IMR-90 (cell line): ENCODE results near the gene OR51B4. TPM values are rescaled to one million over a fixed set of nuclear protein-coding genes. Genes with fewer than 3 reads are reported as not detected.

Experiments
- ATAC-seq: fragments of 200-7000 bp; cut with Tn5 transposase; 2 replicates; pipeline ENCODE4 v1.9.1; 2020; ENCODE audit warnings: low read depth, mild to moderate bottlenecking, moderate library complexity
- BruUV-seq: library from RNA; stranded (reverse); fragments of 400-500 nt; replicated peaks from 2 replicates; lab custom pipeline; 2021; lab: Mats Ljungman, UMichigan
- CTCF ChIA-PET: fragments of 300-600 bp; formaldehyde crosslinking; extraction: SDS; loops from one replicate; lab custom pipeline; 2021; ENCODE audit warnings: antibody characterized with exemption; lab: Yijun Ruan, JAX
- POLR2A ChIA-PET: fragments of 300-600 bp; sonication (Branson Sonifier 250); formaldehyde crosslinking; loops from one replicate; lab custom pipeline; 2022; ENCODE audit warnings: antibody characterized with exemption; ENCODE audit not compliant: unreplicated experiment; lab: Charles Lee
- DNase-seq: peaks from one replicate; pipeline ENCODE4 v3.0.0; 2013
- H2AFZ ChIP-seq: replicated peaks from 2 replicates; pipeline ENCODE3; 2013; ENCODE audit warnings: low read length, mild to moderate bottlenecking; ENCODE audit not compliant: poor library complexity
- H2AK5ac ChIP-seq: 2 replicates; pipeline ENCODE4 v1.6.1; 2013; ENCODE audit warnings: low read depth, low read length, inconsistent platforms
- H2AK9ac ChIP-seq: replicated peaks from 2 replicates; pipeline ENCODE3; 2013; ENCODE audit warnings: mild to moderate bottlenecking, low read depth, low read length, moderate library complexity; ENCODE audit not compliant: poor library complexity
- H2BK120ac ChIP-seq: 2 replicates; pipeline ENCODE4 v1.6.1; 2013; ENCODE audit warnings: low read depth, low read length, inconsistent platforms
- H2BK15ac ChIP-seq: 3 replicates; pipeline ENCODE4 v1.6.1; 2013; ENCODE audit warnings: low read depth, low read length, inconsistent platforms
- H2BK20ac ChIP-seq: 2 replicates; pipeline ENCODE4 v1.6.1; 2013; ENCODE audit warnings: low read depth, mild to moderate bottlenecking, inconsistent platforms, low read length, moderate library complexity
- H2BK5ac ChIP-seq: 2 replicates; pipeline ENCODE4 v1.6.1; 2013; ENCODE audit warnings: mild to moderate bottlenecking, low read depth, low read length, inconsistent platforms; ENCODE audit not compliant: poor library complexity, severe bottlenecking
- H3K14ac ChIP-seq: replicated peaks from 2 replicates; pipeline ENCODE4 v1.6.1; 2013; ENCODE audit warnings: low read depth, low read length, inconsistent platforms
- H3K18ac ChIP-seq: 2 replicates; pipeline ENCODE4 v1.6.1; 2013; ENCODE audit warnings: low read depth, low read length, control low read depth
- H3K23ac ChIP-seq: 2 replicates; pipeline ENCODE4 v1.6.1; 2013; ENCODE audit warnings: low read depth, low read length, inconsistent platforms
- H3K27ac ChIP-seq: 2 replicates; pipeline ENCODE4 v1.5.1; 2013; ENCODE audit warnings: mild to moderate bottlenecking, control low read depth, low read length; ENCODE audit not compliant: insufficient read depth
- H3K27me3 ChIP-seq: 2 replicates; pipeline ENCODE4 v1.6.1; 2013; ENCODE audit warnings: low read length; ENCODE audit not compliant: control insufficient read depth, insufficient read depth
- H3K36me3 ChIP-seq: 2 replicates; pipeline ENCODE4 v1.6.1; 2013; ENCODE audit warnings: low read length, mixed read lengths; ENCODE audit not compliant: control insufficient read depth, insufficient read depth
- H3K4ac ChIP-seq: 2 replicates; pipeline ENCODE4 v1.6.1; 2013; ENCODE audit warnings: low read depth, low read length, inconsistent platforms
- H3K4me1 ChIP-seq: 2 replicates; pipeline ENCODE4 v1.6.1; 2013; ENCODE audit warnings: low read length, mixed read lengths; ENCODE audit not compliant: control insufficient read depth, insufficient read depth
- H3K4me2 ChIP-seq: 2 replicates; pipeline ENCODE4 v1.6.1; 2013; ENCODE audit warnings: low read depth, mild to moderate bottlenecking, control low read depth, low read length, moderate library complexity
- H3K4me3 ChIP-seq: 2 replicates; pipeline ENCODE4 v1.5.1; 2013; ENCODE audit warnings: low read depth, mild to moderate bottlenecking, control low read depth, low read length, moderate library complexity; ENCODE audit not compliant: insufficient read depth
- H3K56ac ChIP-seq: 2 replicates; pipeline ENCODE4 v1.6.1; 2013; ENCODE audit warnings: low read length, inconsistent platforms; ENCODE audit not compliant: insufficient read depth; ENCODE audit errors: extremely low read depth
- H3K79me1 ChIP-seq, 2 experiments: 2 replicates each; pipeline ENCODE4 v1.6.1; 2013; ENCODE audit warnings: low read length in 2 of 2, inconsistent platforms in 1 of 2, low read depth in 1 of 2
- H3K9ac ChIP-seq: 2 replicates; pipeline ENCODE4 v1.6.1; 2013; ENCODE audit warnings: low read depth, low read length, control low read depth
- H3K9me1 ChIP-seq: 2 replicates; pipeline ENCODE4 v1.6.1; 2013; ENCODE audit warnings: low read length, inconsistent platforms; ENCODE audit not compliant: insufficient read depth
- H3K9me3 ChIP-seq: 2 replicates; pipeline ENCODE4 v1.6.1; 2013; ENCODE audit warnings: low read length; ENCODE audit not compliant: control insufficient read depth, insufficient read depth
- H4K20me1 ChIP-seq: 2 replicates; pipeline ENCODE4 v1.6.1; 2013; ENCODE audit warnings: low read length, inconsistent platforms; ENCODE audit not compliant: insufficient read depth
- H4K5ac ChIP-seq: 2 replicates; pipeline ENCODE4 v1.6.1; 2013; ENCODE audit warnings: mild to moderate bottlenecking, low read depth, low read length, control low read depth
- H4K8ac ChIP-seq, 2 experiments: 2 replicates each; pipeline ENCODE4 v1.6.1; 2013; ENCODE audit warnings: low read depth in 2 of 2, low read length in 2 of 2, control low read depth in 1 of 2, inconsistent platforms in 1 of 2
- H4K91ac ChIP-seq: 2 replicates; pipeline ENCODE4 v1.6.1; 2013; ENCODE audit warnings: low read depth, low read length, inconsistent platforms; ENCODE audit not compliant: insufficient read depth
- BHLHE40 ChIP-seq: fragments of 150-350 bp; IDR thresholded peaks from 2 replicates; pipeline ENCODE4 v1.6.1; 2016; ENCODE audit warnings: mild to moderate bottlenecking, low read depth, low read length
- CEBPB ChIP-seq: IDR thresholded peaks from 2 replicates; pipeline ENCODE4 v1.6.1; 2012; ENCODE audit warnings: low read depth, low read length, improper control_type of control experiment
- CHD1 ChIP-seq: IDR thresholded peaks from 2 replicates; pipeline ENCODE4 v1.6.1; 2012; ENCODE audit warnings: low read depth, low read length, improper control_type of control experiment
- CTCF ChIP-seq: conservative IDR thresholded peaks from 2 replicates; pipeline ENCODE4 v1.5.1; 2012; ENCODE audit warnings: mild to moderate bottlenecking, low read depth, low read length, improper control_type of control experiment
- ELK1 ChIP-seq: fragments of 150-350 bp; IDR thresholded peaks from 2 replicates; pipeline ENCODE4 v1.6.1; 2016; ENCODE audit warnings: low read depth, mild to moderate bottlenecking, low read length, moderate library complexity, borderline replicate concordance
- FOS ChIP-seq: fragments of 150-350 bp; IDR thresholded peaks from 2 replicates; pipeline ENCODE4 v1.6.1; 2016; ENCODE audit warnings: low read depth, low read length
- MAFK ChIP-seq: IDR thresholded peaks from 2 replicates; pipeline ENCODE4 v1.6.1; 2012; ENCODE audit warnings: low read depth, low read length, improper control_type of control experiment
- MAZ ChIP-seq: IDR thresholded peaks from 2 replicates; pipeline ENCODE4 v1.6.1; 2012; ENCODE audit warnings: low read depth, mild to moderate bottlenecking, low read length, improper control_type of control experiment, moderate library complexity, borderline replicate concordance
- MXI1 ChIP-seq: IDR thresholded peaks from 2 replicates; pipeline ENCODE4 v1.6.1; 2012; ENCODE audit warnings: low read depth, mild to moderate bottlenecking, low read length, moderate library complexity, borderline replicate concordance
- NFE2L2 ChIP-seq: fragments of 150-350 bp; IDR thresholded peaks from 2 replicates; pipeline ENCODE4 v1.6.1; 2016; ENCODE audit warnings: low read depth, mild to moderate bottlenecking, low read length
- POLR2A ChIP-seq: IDR thresholded peaks from 2 replicates; pipeline ENCODE4 v1.6.1; 2012; ENCODE audit warnings: mild to moderate bottlenecking, low read depth, low read length
- RAD21 ChIP-seq: IDR thresholded peaks from 2 replicates; pipeline ENCODE4 v1.6.1; 2012; ENCODE audit warnings: low read length, improper control_type of control experiment
- RCOR1 ChIP-seq: IDR thresholded peaks from 2 replicates; pipeline ENCODE4 v1.6.1; 2012; ENCODE audit warnings: mild to moderate bottlenecking, low read length, improper control_type of control experiment; ENCODE audit not compliant: insufficient replicate concordance
- RFX5 ChIP-seq: IDR thresholded peaks from 2 replicates; pipeline ENCODE4 v1.8.0; 2012; ENCODE audit warnings: low read depth, mild to moderate bottlenecking, low read length, moderate library complexity
- SMC3 ChIP-seq: fragments of 150-350 bp; IDR thresholded peaks from 2 replicates; pipeline ENCODE4 v1.6.1; 2016; ENCODE audit warnings: low read depth, mild to moderate bottlenecking, antibody characterized with exemption, low read length, moderate library complexity
- WGBS, 2 experiments: methylation state at CpG; one replicate each; pipeline versions ENCODE4 v1.1.5 to v1.1.7; 2013; ENCODE audit warnings: missing lambda C conversion rate in 2 of 2; ENCODE audit not compliant: insufficient read length in 1 of 2; ENCODE audit errors: extremely low coverage in 2 of 2; 5-methylcytosine and 5-hydroxymethylcytosine counted together
- dilution Hi-C: fragments of 300-500 bp; cut with HindIII; formaldehyde crosslinking; loops from one replicate; pipeline ENCODE4 v1.14.3; 2018; ENCODE audit warnings: low sequenced_read_pairs; ENCODE audit not compliant: unreplicated experiment
- in situ Hi-C: fragments of 300-500 bp; cut with MboI; formaldehyde crosslinking; loops from 3 replicates; pipeline ENCODE4 v1.14.3; 2019; ENCODE audit warnings: low sequenced_read_pairs, inconsistent platforms, mixed read lengths
- intact Hi-C: fragments of 100-400 bp; cut with micrococcal nuclease; formaldehyde crosslinking; loops from 2 replicates; pipeline ENCODE4 v1.10.0; 2022
- polyA plus RNA-seq, 3 experiments: library from polyadenylated mRNA; depleted of rRNA; stranded (reverse); fragments of >200 nt; gene quantifications; 2 replicates each; pipeline ENCODE4 v1.2.3, GENCODE V29; 2012; ENCODE audit warnings: low replicate concordance in 1 of 3
- total RNA-seq: library from RNA; depleted of rRNA; stranded (reverse); fragments of >200 nt; gene quantifications from 2 replicates; pipeline ENCODE4 v1.2.3, GENCODE V29; 2012

Gene OR51B4
- total and polyA plus RNA-seq, 2 of the 4 experiments (the other 2 are of a cell fraction): not detected

- in situ Hi-C loops (no loop called here), intact Hi-C loops (no loop called here), dilution Hi-C loops (no loop called here)
- Histone ChIP-seq H4K8ac (no peak overlapping the region), H3K9ac (no peak overlapping the region), H3K9me3 (no peaks in the 10 kb centered on the region), H3K4ac (no peak overlapping the region), H2BK5ac (no peak overlapping the region), H2BK120ac (no peak overlapping the region), H3K27me3 (no peaks in the 10 kb centered on the region), H2AK5ac (no peak overlapping the region), H3K9me1 (peaks cover 2% of the 10 kb centered on the region; the same call in 1 of the 2 replicates), H2BK15ac (no peak overlapping the region), H2AK9ac (no peak overlapping the region), H4K20me1 (no peaks in the 10 kb centered on the region), H3K79me1 (no peaks in the 10 kb centered on the region), H3K27ac (no peak overlapping the region), H3K14ac (no peak overlapping the region), H4K5ac (no peak overlapping the region), H2AFZ (no peak overlapping the region), H3K36me3 (no peaks in the 10 kb centered on the region), H3K18ac (no peak overlapping the region), H3K56ac (no peak overlapping the region), H4K91ac (no peak overlapping the region), H3K4me1 (no peaks in the 10 kb centered on the region), H3K4me2 (no peak overlapping the region), H2BK20ac (no peak overlapping the region), H3K23ac (no peak overlapping the region), H3K4me3 (no peak overlapping the region)
- CTCF ChIA-PET: no interaction called here
- WGBS, 2 experiments: no CpG with 5 or more reads among the region's 2 CpGs
- no peak for TF ChIP-seq MAFK
- no peak for TF ChIP-seq CTCF
- TF ChIP-seq BHLHE40: no peak
- no peak for TF ChIP-seq FOS
- no peak for TF ChIP-seq MXI1
- TF ChIP-seq CEBPB: no peak
- TF ChIP-seq SMC3: no peak
- TF ChIP-seq CHD1: no peak
- TF ChIP-seq NFE2L2: no peak
- TF ChIP-seq RFX5: no peak
- TF ChIP-seq RAD21: no peak
- TF ChIP-seq ELK1: no peak
- TF ChIP-seq MAZ: no peak
- no peak for TF ChIP-seq POLR2A
- no peak for TF ChIP-seq RCOR1
- DNase-seq: no peak
- no peak for ATAC-seq
- no TSS peak for BruUV-seq
- POLR2A ChIA-PET: no interaction called here
Observed at GRCh38 chr11:5251746-5252145, 50.0 kb downstream of the OR51B4 start.
